GM12878 (cell line): ENCODE data around the gene PDXP.

Source experiments
- CBFB ChIP-seq: IDR thresholded peaks from 2 replicates; pipeline ENCODE4 v1.6.1; 2016; ENCODE audit warnings: antibody characterized with exemption, low read depth
- NR2C2 ChIP-seq: IDR thresholded peaks from 2 replicates; pipeline ENCODE4 v1.6.1; 2011; ENCODE audit warnings: borderline replicate concordance, low read depth; ENCODE audit not compliant: control insufficient read depth, insufficient read length
- POLR2AphosphoS2 ChIP-seq: IDR thresholded peaks from 2 replicates; pipeline ENCODE4 v1.6.1; 2011; ENCODE audit warnings: low read depth, mild to moderate bottlenecking, low read length, improper control_type of control experiment, moderate library complexity
- SMC3 ChIP-seq: IDR thresholded peaks from 2 replicates; pipeline ENCODE4 v1.6.1; 2011; ENCODE audit warnings: low read length, improper control_type of control experiment, borderline replicate concordance
- SPI1 ChIP-seq: IDR thresholded peaks from 2 replicates; pipeline ENCODE4 v1.6.1; 2011; ENCODE audit warnings: low read depth, mild to moderate bottlenecking, low read length, moderate library complexity, borderline replicate concordance; ENCODE audit not compliant: insufficient read depth
- TF ChIP-seq, protein P1 (sequence below), 3 experiments: IDR thresholded peaks in 2 of 3; conservative IDR thresholded peaks in 1 of 3; 2 replicates each; pipeline ENCODE4 v1.5.1; 2011; ENCODE audit warnings: low read depth in 3 of 3, low read length in 3 of 3, mild to moderate bottlenecking in 3 of 3, control low read depth in 2 of 3, moderate library complexity in 2 of 3, inconsistent platforms in 1 of 3, mixed read lengths in 1 of 3; ENCODE audit not compliant: control insufficient read depth in 2 of 3, insufficient read depth in 1 of 3; ENCODE audit errors: extremely low read depth in 1 of 3

GRCh38 chr22:37692627-37693285 is 34.2 kb downstream of the PDXP start:
- TF ChIP-seq, protein P1, sequence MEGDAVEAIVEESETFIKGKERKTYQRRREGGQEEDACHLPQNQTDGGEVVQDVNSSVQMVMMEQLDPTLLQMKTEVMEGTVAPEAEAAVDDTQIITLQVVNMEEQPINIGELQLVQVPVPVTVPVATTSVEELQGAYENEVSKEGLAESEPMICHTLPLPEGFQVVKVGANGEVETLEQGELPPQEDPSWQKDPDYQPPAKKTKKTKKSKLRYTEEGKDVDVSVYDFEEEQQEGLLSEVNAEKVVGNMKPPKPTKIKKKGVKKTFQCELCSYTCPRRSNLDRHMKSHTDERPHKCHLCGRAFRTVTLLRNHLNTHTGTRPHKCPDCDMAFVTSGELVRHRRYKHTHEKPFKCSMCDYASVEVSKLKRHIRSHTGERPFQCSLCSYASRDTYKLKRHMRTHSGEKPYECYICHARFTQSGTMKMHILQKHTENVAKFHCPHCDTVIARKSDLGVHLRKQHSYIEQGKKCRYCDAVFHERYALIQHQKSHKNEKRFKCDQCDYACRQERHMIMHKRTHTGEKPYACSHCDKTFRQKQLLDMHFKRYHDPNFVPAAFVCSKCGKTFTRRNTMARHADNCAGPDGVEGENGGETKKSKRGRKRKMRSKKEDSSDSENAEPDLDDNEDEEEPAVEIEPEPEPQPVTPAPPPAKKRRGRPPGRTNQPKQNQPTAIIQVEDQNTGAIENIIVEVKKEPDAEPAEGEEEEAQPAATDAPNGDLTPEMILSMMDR (IDR thresholded peaks at IDR 0.05 in 2 of 3, conservative IDR thresholded peaks at IDR 0.05 in 1 of 3; ENCODE audit: control insufficient read depth in 2 of 3, extremely low read depth in 1 of 3, insufficient read depth in 1 of 3, low read depth in 3 of 3, low read length in 3 of 3): no peak
- TF ChIP-seq SMC3 (no peak), POLR2AphosphoS2 (no peak), NR2C2 (no peak), SPI1 (no peak), CBFB (no peak)
